H9 (cell line): ENCODE measurements around the gene EPS8L3. TPM values are rescaled to one million over a fixed set of nuclear protein-coding genes. Genes with fewer than 3 reads are reported as not detected.
A peak's percentile ranks its signal among the peaks of the same experiment; 100 is the strongest.

Experiments
- DNase-seq: peaks from one replicate; pipeline ENCODE4 v3.0.0-alpha.2; 2017
- H2AFZ ChIP-seq: one replicate; pipeline ENCODE4 v1.6.1; 2013; ENCODE audit warnings: mild to moderate bottlenecking, low read length, control low read depth, moderate library complexity
- H2AK5ac ChIP-seq: 2 replicates; pipeline ENCODE4 v1.6.1; 2013; ENCODE audit warnings: low read length, control low read depth, mixed read lengths; ENCODE audit not compliant: insufficient read length
- H2BK120ac ChIP-seq: one replicate; pipeline ENCODE4 v1.6.1; 2013; ENCODE audit warnings: low read depth, mild to moderate bottlenecking, low read length, control low read depth, inconsistent platforms; ENCODE audit not compliant: poor library complexity, severe bottlenecking
- H2BK12ac ChIP-seq: 2 replicates; pipeline ENCODE4 v1.6.1; 2013; ENCODE audit warnings: low read length, control low read depth, mixed read lengths, low read depth; ENCODE audit not compliant: insufficient read length
- H2BK15ac ChIP-seq: 2 replicates; pipeline ENCODE4 v1.6.1; 2013; ENCODE audit warnings: low read depth, low read length, control low read depth
- H2BK20ac ChIP-seq: one replicate; pipeline ENCODE4 v1.6.1; 2013; ENCODE audit warnings: low read depth, mild to moderate bottlenecking, low read length, control low read depth, inconsistent platforms; ENCODE audit not compliant: poor library complexity, severe bottlenecking
- H2BK5ac ChIP-seq: 2 replicates; pipeline ENCODE4 v1.6.1; 2013; ENCODE audit warnings: low read length, control low read depth, mixed read lengths; ENCODE audit not compliant: insufficient read length
- H3K14ac ChIP-seq: 2 replicates; pipeline ENCODE4 v1.6.1; 2013; ENCODE audit warnings: low read length, control low read depth; ENCODE audit not compliant: insufficient read depth
- H3K18ac ChIP-seq: 2 replicates; pipeline ENCODE4 v1.6.1; 2013; ENCODE audit warnings: low read depth, mild to moderate bottlenecking, mixed read lengths, low read length, control low read depth; ENCODE audit not compliant: insufficient read length
- H3K23ac ChIP-seq: 2 replicates; pipeline ENCODE4 v1.6.1; 2013; ENCODE audit warnings: low read length, control low read depth, mixed read lengths, low read depth; ENCODE audit not compliant: insufficient read length
- H3K23me2 ChIP-seq: 2 replicates; pipeline ENCODE4 v1.6.1; 2013; ENCODE audit warnings: low read depth, mild to moderate bottlenecking, mixed read lengths, low read length, control low read depth; ENCODE audit not compliant: insufficient read length, poor library complexity, severe bottlenecking
- H3K27ac ChIP-seq: 2 replicates; pipeline ENCODE4 v1.5.1; 2013; ENCODE audit warnings: low read length, control low read depth, mixed read lengths, low read depth; ENCODE audit not compliant: insufficient read length
- H3K27me3 ChIP-seq: 2 replicates; pipeline ENCODE4 v1.6.1; 2013; ENCODE audit warnings: low read length, control low read depth, inconsistent platforms; ENCODE audit not compliant: insufficient read depth
- H3K4ac ChIP-seq: 2 replicates; pipeline ENCODE4 v1.6.1; 2013; ENCODE audit warnings: low read depth, mild to moderate bottlenecking, control low read depth, inconsistent platforms, low read length, moderate library complexity
- H3K4me1 ChIP-seq: 2 replicates; pipeline ENCODE4 v1.6.1; 2013; ENCODE audit warnings: low read length, control low read depth, inconsistent platforms; ENCODE audit not compliant: insufficient read depth
- H3K4me2 ChIP-seq: 2 replicates; pipeline ENCODE4 v1.6.1; 2013; ENCODE audit warnings: low read length, control low read depth, mixed read lengths; ENCODE audit not compliant: insufficient read length, insufficient read depth
- H3K56ac ChIP-seq: 2 replicates; pipeline ENCODE4 v1.6.1; 2013; ENCODE audit warnings: low read depth, mild to moderate bottlenecking, mixed read lengths, low read length, control low read depth; ENCODE audit not compliant: insufficient read length
- H3K79me1 ChIP-seq: 2 replicates; pipeline ENCODE4 v1.6.1; 2013; ENCODE audit warnings: low read depth, mild to moderate bottlenecking, moderate library complexity, low read length, control low read depth, inconsistent platforms; ENCODE audit not compliant: insufficient read depth, poor library complexity, severe bottlenecking
- H3K79me2 ChIP-seq: 2 replicates; pipeline ENCODE4 v1.6.1; 2013; ENCODE audit warnings: low read length, control low read depth, inconsistent platforms; ENCODE audit not compliant: insufficient read depth
- H3K9ac ChIP-seq: 2 replicates; pipeline ENCODE4 v1.6.1; 2013; ENCODE audit warnings: low read length, control low read depth, mixed read lengths; ENCODE audit not compliant: insufficient read length; ENCODE audit errors: extremely low read depth
- H3K9me3 ChIP-seq: one replicate; pipeline ENCODE4 v1.6.1; 2013; ENCODE audit warnings: low read depth, low read length, inconsistent platforms; ENCODE audit not compliant: control insufficient read depth
- H3T11ph ChIP-seq: one replicate; pipeline ENCODE4 v1.6.1; 2013; ENCODE audit warnings: mild to moderate bottlenecking, low read length, control low read depth, inconsistent platforms
- H4K20me1 ChIP-seq: one replicate; pipeline ENCODE4 v1.6.1; 2013; ENCODE audit not compliant: control insufficient read depth, insufficient read length, insufficient read depth
- H4K5ac ChIP-seq: 2 replicates; pipeline ENCODE4 v1.6.1; 2013; ENCODE audit warnings: low read depth, mild to moderate bottlenecking, mixed read lengths, low read length, control low read depth; ENCODE audit not compliant: insufficient read length
- H4K8ac ChIP-seq: replicated peaks from 2 replicates; pipeline ENCODE4 v1.6.1; 2013; ENCODE audit warnings: low read length, control low read depth, mixed read lengths, low read depth; ENCODE audit not compliant: insufficient read length
- H4K91ac ChIP-seq: 2 replicates; pipeline ENCODE4 v1.6.1; 2013; ENCODE audit warnings: low read depth, mild to moderate bottlenecking, moderate library complexity, mixed read lengths, low read length, control low read depth; ENCODE audit not compliant: insufficient read length
- H3K27ac Mint-ChIP-seq, 3 experiments: 2 replicates in 2 of 3; 3 replicates in 1 of 3; pipeline ENCODE4 v1.8.0; 2020 to 2021; ENCODE audit warnings: mixed read lengths in 3 of 3, mild to moderate bottlenecking in 1 of 3, moderate library complexity in 1 of 3
- H3K27me3 Mint-ChIP-seq: 2 replicates; pipeline ENCODE4 v1.8.0; 2021; ENCODE audit warnings: low read depth, mild to moderate bottlenecking, moderate library complexity, mixed read lengths
- H3K36me3 Mint-ChIP-seq, 3 experiments: 2 replicates in 2 of 3; 3 replicates in 1 of 3; pipeline ENCODE4 v1.8.0; 2020 to 2021; ENCODE audit warnings: low read depth in 3 of 3, mixed read lengths in 3 of 3; ENCODE audit not compliant: insufficient read depth in 1 of 3
- H3K4me1 Mint-ChIP-seq, 2 experiments: 2 replicates each; pipeline ENCODE4 v1.8.0; 2020; ENCODE audit warnings: mixed read lengths in 2 of 2
- H3K4me3 Mint-ChIP-seq, 2 experiments: 2 replicates in 1 of 2; 3 replicates in 1 of 2; pipeline ENCODE4 v1.8.0; 2020 to 2021; ENCODE audit warnings: mild to moderate bottlenecking in 2 of 2, mixed read lengths in 2 of 2, moderate library complexity in 1 of 2
- H3K9me3 Mint-ChIP-seq, 2 experiments: 2 replicates in 1 of 2; 3 replicates in 1 of 2; pipeline ENCODE4 v1.8.0; 2020; ENCODE audit warnings: mild to moderate bottlenecking in 2 of 2, mixed read lengths in 2 of 2, moderate library complexity in 1 of 2
- CTCF ChIP-seq: fragments of 200-600 bp; sonication (generic); conservative IDR thresholded peaks from 3 replicates; pipeline ENCODE4 v1.8.0; 2021; ENCODE audit warnings: antibody characterized with exemption, mild to moderate bottlenecking
- WGBS: extraction: QIAGEN DNeasy Blood & Tissue Kit; methylation state at CpG from one replicate; pipeline ENCODE4 v1.1.7; 2013; ENCODE audit warnings: missing lambda C conversion rate, low lambda C conversion rate, mixed read lengths; ENCODE audit not compliant: insufficient read length; ENCODE audit errors: extremely low coverage; 5-methylcytosine and 5-hydroxymethylcytosine counted together
- total RNA-seq: library from RNA; stranded (reverse); gene quantifications from 2 replicates; pipeline ENCODE4 v1.2.1, GENCODE V29; 2021

Gene EPS8L3
- total RNA-seq, 1 experiment from 2014 or later, result not detected

- Histone ChIP-seq H2BK120ac (no peak overlapping the region), H2AFZ (no peak overlapping the region), H4K5ac (no peak overlapping the region), H3K79me2 (no peaks in the 10 kb centered on the region), H3K4me2 (no peak overlapping the region), H3K9me3 (no peaks in the 10 kb centered on the region), H3K79me1 (no peaks in the 10 kb centered on the region), H3K23ac (no peak overlapping the region), H3K4me1 (no peaks in the 10 kb centered on the region), H3K27ac (no peak overlapping the region), H2BK5ac (no peak overlapping the region), H3K14ac (no peak overlapping the region; the same call in 1 of the 2 replicates), H3K9ac (no peak overlapping the region), H2AK5ac (no peak overlapping the region), H3K18ac (no peak overlapping the region), H3K27me3 (no peaks in the 10 kb centered on the region), H3K4ac (no peak overlapping the region), H3K56ac (no peak overlapping the region), H2BK15ac (no peak overlapping the region), H3K23me2 (no peaks in the 10 kb centered on the region), H3T11ph (no peak overlapping the region), H4K20me1 (no peaks in the 10 kb centered on the region), H4K91ac (no peak overlapping the region), H4K8ac (no peak overlapping the region), H2BK20ac (no peak overlapping the region), H2BK12ac (no peak overlapping the region)
- H3K4me3 Mint-ChIP-seq, result no peak overlapping the region; a peak in 1 of 5 replicates
- no peaks in the 10 kb centered on the region for H3K9me3 Mint-ChIP-seq
- H3K36me3 Mint-ChIP-seq, result no peaks in the 10 kb centered on the region
- no CpG with 5 or more reads among the region's 10 CpGs for WGBS
- H3K27me3 Mint-ChIP-seq, result no peaks in the 10 kb centered on the region
- no peak overlapping the region for H3K27ac Mint-ChIP-seq
- TF ChIP-seq CTCF, result no peak
- DNase-seq, result peak; percentile 16
- H3K4me1 Mint-ChIP-seq, result peaks cover 16 to 23% of the 10 kb centered on the region in 2 experiments
Measured at GRCh38 chr1:109803901-109804331, 40.2 kb upstream of the EPS8L3 start.
